Subcutaneous adipose tissue (tissue), 4 donors: Measurements from ENCODE around the gene IFT20. TPM values are rescaled to one million over a fixed set of nuclear protein-coding genes. Genes with fewer than 3 reads are reported as not detected.

ENCODE experiments used
- total RNA-seq, 4 donors: library from RNA; depleted of rRNA; stranded (reverse); fragments of >200 nt; gene quantifications; one replicate each; pipeline ENCODE4 v1.1.0, GENCODE V29; 2016
- TF ChIP-seq, protein P1 (sequence below): fragments of 450-650 bp; IDR thresholded peaks from one replicate; pipeline ENCODE4 v1.5.1; 2016; ENCODE audit warnings: low read depth, mild to moderate bottlenecking, control low read depth, antibody characterized with exemption, moderate library complexity

The IFT20 gene
- total RNA-seq, 4 donors from 2014 or later = 31.0 to 43.5 (median 37.3) TPM

DNA sequence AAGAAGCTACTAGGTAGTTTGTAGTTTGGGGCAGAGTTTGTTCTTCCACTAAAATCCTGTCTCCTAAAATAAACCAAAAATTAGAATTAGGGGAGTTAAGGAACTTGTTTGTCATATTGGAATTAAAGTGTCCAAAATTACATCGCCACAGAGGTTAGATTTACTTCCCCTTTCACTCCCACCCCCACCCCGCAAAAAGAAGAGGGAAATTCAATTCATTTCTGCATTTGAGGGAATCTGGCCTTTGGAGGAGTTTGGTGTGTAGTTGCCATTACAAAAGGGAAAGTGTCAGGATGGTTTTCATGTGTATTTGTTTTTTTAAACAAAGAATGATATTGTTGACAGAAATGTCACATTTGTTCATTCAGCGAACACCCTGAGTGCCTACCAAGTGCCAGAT, 10.5 kb downstream of the IFT20 start:
- TF ChIP-seq, protein P1, sequence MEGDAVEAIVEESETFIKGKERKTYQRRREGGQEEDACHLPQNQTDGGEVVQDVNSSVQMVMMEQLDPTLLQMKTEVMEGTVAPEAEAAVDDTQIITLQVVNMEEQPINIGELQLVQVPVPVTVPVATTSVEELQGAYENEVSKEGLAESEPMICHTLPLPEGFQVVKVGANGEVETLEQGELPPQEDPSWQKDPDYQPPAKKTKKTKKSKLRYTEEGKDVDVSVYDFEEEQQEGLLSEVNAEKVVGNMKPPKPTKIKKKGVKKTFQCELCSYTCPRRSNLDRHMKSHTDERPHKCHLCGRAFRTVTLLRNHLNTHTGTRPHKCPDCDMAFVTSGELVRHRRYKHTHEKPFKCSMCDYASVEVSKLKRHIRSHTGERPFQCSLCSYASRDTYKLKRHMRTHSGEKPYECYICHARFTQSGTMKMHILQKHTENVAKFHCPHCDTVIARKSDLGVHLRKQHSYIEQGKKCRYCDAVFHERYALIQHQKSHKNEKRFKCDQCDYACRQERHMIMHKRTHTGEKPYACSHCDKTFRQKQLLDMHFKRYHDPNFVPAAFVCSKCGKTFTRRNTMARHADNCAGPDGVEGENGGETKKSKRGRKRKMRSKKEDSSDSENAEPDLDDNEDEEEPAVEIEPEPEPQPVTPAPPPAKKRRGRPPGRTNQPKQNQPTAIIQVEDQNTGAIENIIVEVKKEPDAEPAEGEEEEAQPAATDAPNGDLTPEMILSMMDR = no peak

DNA sequence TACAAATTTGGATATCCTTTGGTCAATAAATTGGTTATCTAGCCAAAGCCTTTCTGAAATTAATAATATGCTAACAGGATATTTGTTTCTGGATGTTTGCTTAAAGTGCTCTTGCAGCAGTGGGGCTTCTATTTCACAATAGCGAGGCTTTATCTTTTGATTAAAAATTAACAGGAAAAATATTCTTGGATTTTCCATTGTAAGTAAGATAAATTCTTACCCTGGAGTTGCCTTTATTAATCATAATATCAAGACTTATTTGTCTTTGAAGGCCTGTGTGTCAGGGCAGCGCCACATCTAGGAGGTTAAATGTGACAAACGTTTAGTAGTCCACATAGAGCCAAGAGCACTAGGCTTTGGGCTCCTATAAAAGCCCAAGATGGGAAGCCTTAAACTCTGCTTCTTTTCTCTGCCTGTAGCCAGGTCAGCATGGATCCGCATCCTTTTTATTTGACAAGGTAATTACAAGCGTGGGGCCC, 11.0 kb downstream of the IFT20 start:
- TF ChIP-seq, protein P1 = no peak

DNA sequence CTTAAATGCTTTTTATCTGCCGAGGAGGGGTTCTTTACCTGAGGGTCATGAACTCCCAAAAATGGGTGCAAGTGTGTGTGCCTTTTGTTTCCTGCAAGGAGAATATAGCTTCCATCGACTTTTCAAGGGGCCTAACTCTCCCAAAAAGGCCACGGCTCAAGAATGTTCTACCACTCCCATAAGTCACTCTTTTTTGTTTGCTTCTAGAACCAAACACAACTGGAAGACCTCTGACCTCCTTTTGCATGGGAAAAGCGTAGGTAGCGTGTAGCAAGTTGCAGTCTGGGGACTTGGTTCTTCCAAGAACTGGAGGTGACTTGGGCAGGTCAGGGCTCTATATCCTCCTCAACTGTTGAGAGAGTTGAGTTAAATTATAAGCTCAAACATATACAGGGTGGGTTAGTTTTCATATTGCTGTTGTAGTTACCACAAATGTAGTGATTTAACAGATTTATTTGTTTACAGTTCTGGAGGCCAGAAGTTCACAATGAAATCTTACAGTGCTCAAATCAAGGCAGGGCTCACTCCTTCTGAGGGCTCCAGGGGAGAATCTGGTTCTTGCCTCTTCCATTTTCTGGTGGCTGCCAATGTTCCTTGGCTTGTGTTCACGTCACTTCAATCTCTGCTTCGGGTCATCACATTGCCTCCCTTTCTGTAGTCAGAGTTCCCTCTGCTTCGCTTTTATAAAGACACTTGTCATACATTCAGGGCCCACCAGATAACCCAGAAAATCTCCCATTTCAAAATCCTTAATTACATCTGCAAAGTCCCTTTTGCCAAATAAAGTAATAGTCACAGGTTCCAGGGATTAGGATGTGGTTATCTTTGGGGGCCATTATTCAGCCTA, 14.8 kb downstream of the IFT20 start:
- TF ChIP-seq, protein P1 = no peak

DNA sequence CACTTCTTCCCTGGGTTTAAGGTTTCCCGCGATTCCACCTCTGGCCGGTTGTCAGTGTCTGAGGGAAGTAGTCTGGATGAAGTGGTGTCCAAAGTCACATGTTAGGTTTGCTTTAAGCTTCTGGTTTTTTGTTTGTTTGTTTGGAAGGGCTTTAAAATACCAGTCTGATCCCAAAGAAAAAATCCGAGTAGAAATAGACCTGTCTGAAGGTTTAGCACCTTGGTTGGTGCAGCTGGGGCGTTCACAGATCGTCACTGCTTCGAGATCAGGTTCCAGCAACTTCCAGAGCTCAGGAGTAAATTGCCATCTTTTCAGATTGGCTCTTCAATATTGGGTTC, 15.7 kb downstream of the IFT20 start:
- TF ChIP-seq, protein P1 = no peak

DNA sequence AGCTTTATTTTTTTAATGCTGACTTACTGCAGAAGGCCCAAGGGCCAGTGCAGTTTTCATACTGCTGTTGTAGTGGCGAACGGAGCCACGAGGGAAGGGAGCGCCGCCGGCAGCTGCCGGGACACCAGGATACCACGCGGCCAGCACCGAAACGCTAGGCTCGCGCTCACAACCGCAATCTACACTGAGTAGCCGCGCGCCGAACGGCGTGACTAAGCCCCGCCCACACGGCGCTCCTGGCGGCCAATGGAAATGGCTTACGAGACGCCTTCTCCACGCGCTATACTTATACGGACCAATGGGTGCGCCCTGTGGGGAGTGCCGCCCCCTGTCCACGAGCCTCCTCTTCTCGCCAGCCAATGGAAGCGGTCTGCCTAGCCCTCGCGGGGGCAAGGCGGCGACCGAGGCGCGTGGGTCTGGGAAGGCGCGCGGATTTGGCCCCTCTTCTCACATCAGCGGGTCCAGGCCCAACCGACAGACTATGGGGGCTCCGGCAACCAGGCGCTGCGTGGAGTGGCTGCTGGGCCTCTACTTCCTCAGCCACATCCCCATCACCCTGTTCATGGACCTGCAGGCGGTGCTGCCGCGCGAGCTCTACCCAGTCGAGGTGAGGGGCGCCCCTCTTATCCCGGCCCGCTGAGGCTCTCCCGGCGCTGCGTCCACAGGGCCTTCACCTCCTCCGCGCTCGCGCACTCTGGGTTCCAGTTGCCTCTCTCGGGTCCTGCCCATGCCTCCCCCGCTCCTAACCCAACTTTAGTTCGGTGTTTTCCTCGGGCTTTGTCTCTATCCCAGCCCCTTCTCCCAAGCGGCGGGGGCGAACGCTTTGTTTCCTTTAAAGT, 16.3 kb downstream of the IFT20 start, which contains the start of gene TMEM97:
TSS of gene TMEM97 (plus strand) at position 442 of the 839 bp plus-strand sequence. CDS start at position 482, 40 bp downstream.
- TF ChIP-seq, protein P1 = no peak

DNA sequence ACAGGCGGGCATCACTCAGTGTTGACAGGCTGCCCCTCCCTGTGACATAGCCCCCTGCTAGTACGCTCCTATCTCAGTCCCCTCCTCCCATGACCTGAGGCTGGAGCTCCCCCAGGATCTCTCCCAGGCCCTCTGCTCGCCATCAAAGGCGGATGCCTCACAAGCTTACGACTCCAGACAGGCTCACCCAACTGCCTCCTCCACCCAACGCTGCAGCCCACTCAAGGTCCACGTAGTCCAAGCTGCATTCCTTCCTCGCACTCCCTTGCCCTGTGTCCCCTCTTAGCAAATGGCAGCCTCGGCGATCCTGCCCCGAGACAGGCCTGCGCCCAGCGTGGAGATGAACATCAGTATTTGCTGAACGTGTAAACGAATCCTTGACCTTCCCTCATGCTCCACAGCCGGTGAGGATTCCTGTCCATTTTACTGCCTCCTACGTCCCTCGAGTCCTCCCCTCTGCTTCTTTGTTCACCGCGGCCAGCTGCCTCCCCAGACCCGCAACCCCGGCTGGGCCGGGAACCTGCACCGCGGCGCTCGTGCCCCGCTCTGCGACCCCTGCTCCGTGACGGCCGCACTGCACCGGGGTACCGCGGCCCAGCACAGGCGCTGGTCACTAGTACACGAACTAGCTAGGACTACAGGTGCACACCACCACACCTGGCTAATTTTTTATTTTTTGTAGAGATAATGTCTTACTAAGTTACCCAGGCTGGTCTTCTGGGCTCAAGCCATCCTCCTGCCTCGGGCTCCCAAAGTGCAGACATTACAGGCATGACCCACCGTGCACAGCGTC, 17.1 kb downstream of the IFT20 start:
- TF ChIP-seq, protein P1 = no peak
